OCI-LY7 (cell line): ENCODE results near the gene ZNF407. TPM values are rescaled to one million over a fixed set of nuclear protein-coding genes. Genes with fewer than 3 reads are reported as not detected.

Source experiments
- BruUV-seq: library from RNA; stranded (reverse); fragments of 400-500 nt; replicated peaks from 2 replicates; lab custom pipeline; 2021; lab: Mats Ljungman, UMichigan
- CTCF ChIA-PET: fragments of 300-600 bp; sonication (Branson Sonifier 250); formaldehyde crosslinking; loops from one replicate; lab custom pipeline; 2022; ENCODE audit warnings: antibody characterized with exemption; ENCODE audit not compliant: unreplicated experiment; lab: Charles Lee
- POLR2A ChIA-PET: fragments of 300-600 bp; sonication (Branson Sonifier 250); formaldehyde crosslinking; loops from one replicate; lab custom pipeline; 2022; ENCODE audit warnings: antibody characterized with exemption; lab: Charles Lee
- DNase-seq: peaks from one replicate; pipeline ENCODE4 v3.0.0-alpha.2; 2015; ENCODE audit warnings: low spot score
- H2AFZ ChIP-seq: fragments of 200-600 bp; sonication (generic), shearing (Covaris generic); 2 replicates; pipeline ENCODE4 v1.6.1; 2014; ENCODE audit warnings: mild to moderate bottlenecking, antibody characterized with exemption, low read length, moderate library complexity
- H3K27ac ChIP-seq: fragments of 200-600 bp; sonication (generic); 2 replicates; pipeline ENCODE4 v1.5.1; 2014; ENCODE audit warnings: mixed run types, low read depth, mild to moderate bottlenecking, moderate library complexity, low read length, inconsistent platforms; ENCODE audit not compliant: poor library complexity, severe bottlenecking
- H3K36me3 ChIP-seq: fragments of 200-600 bp; sonication (generic); 2 replicates; pipeline ENCODE4 v1.6.1; 2014; ENCODE audit warnings: mild to moderate bottlenecking, antibody characterized with exemption, low read length, moderate library complexity, mixed read lengths; ENCODE audit not compliant: insufficient read depth
- H3K4me1 ChIP-seq: fragments of 200-600 bp; sonication (generic); 2 replicates; pipeline ENCODE4 v1.5.1; 2014; ENCODE audit warnings: mild to moderate bottlenecking, low read length; ENCODE audit not compliant: insufficient read depth, poor library complexity, severe bottlenecking
- H3K4me2 ChIP-seq: fragments of 200-600 bp; sonication (generic); 2 replicates; pipeline ENCODE4 v1.6.1; 2014; ENCODE audit warnings: mild to moderate bottlenecking, low read length
- H3K4me3 ChIP-seq: fragments of 200-600 bp; sonication (generic); 2 replicates; pipeline ENCODE4 v1.5.1; 2014; ENCODE audit warnings: mild to moderate bottlenecking, low read depth, low read length; ENCODE audit not compliant: poor library complexity, severe bottlenecking
- H3K79me2 ChIP-seq: fragments of 200-600 bp; sonication (generic); 2 replicates; pipeline ENCODE4 v1.6.1; 2016; ENCODE audit warnings: low read depth, mild to moderate bottlenecking, low read length, moderate library complexity, mixed read lengths; ENCODE audit not compliant: insufficient read depth
- H3K9me2 ChIP-seq: fragments of 200-600 bp; sonication (generic); 2 replicates; pipeline ENCODE4 v1.6.1; 2016; ENCODE audit warnings: mild to moderate bottlenecking, low read length, mixed read lengths; ENCODE audit not compliant: insufficient read depth
- H3K9me3 ChIP-seq: fragments of 200-600 bp; sonication (generic); 2 replicates; pipeline ENCODE4 v1.6.1; 2014; ENCODE audit warnings: mild to moderate bottlenecking, mixed run types, low read length, mixed read lengths
- H4K20me1 ChIP-seq: fragments of 200-600 bp; sonication (generic); 2 replicates; pipeline ENCODE4 v1.6.1; 2014; ENCODE audit warnings: mild to moderate bottlenecking, antibody characterized with exemption, low read length, moderate library complexity, mixed read lengths; ENCODE audit not compliant: insufficient read depth
- CTCF ChIP-seq: fragments of 200-600 bp; sonication (generic); conservative IDR thresholded peaks from 2 replicates; pipeline ENCODE4 v1.5.1; 2014; ENCODE audit warnings: mild to moderate bottlenecking, antibody characterized with exemption, low read length, moderate library complexity, mixed read lengths
- EZH2phosphoT487 ChIP-seq: fragments of 200-600 bp; sonication (generic); IDR thresholded peaks from 2 replicates; pipeline ENCODE4 v1.6.1; 2018; ENCODE audit warnings: low read depth, borderline replicate concordance, mild to moderate bottlenecking, mixed run types, antibody characterized with exemption, low read length, moderate library complexity, mixed read lengths
- intact Hi-C: fragments of 100-400 bp; cut with micrococcal nuclease; formaldehyde crosslinking; loops from one replicate; pipeline ENCODE4 v1.10.0; 2022; ENCODE audit not compliant: unreplicated experiment
- total RNA-seq, 2 experiments: library from RNA; depleted of rRNA in 1 of 2; stranded (reverse); fragments of >200 nt in 1 of 2; shearing (Covaris generic) in 1 of 2; gene quantifications; 2 replicates each; pipeline ENCODE4 v1.2.3, GENCODE V29; 2014 to 2022

The ZNF407 gene
- total RNA-seq, 2 experiments from 2014 or later = 8.9 to 11.9 TPM

GRCh38 chr18:74828200-74828599 is 230.5 kb downstream of the ZNF407 start:
- H3K36me3 ChIP-seq = no peaks in the 10 kb centered on the region
- no peaks in the 10 kb centered on the region for H4K20me1 ChIP-seq
- H3K4me2 ChIP-seq = no peak overlapping the region
- POLR2A ChIA-PET = no interaction called here
- no peaks in the 10 kb centered on the region for H3K9me2 ChIP-seq
- no peaks in the 10 kb centered on the region for H3K9me3 ChIP-seq
- no peak overlapping the region for H3K27ac ChIP-seq
- CTCF ChIA-PET = no interaction called here
- TF ChIP-seq CTCF (no peak), EZH2phosphoT487 (no peak)
- H3K79me2 ChIP-seq = no peaks in the 10 kb centered on the region
- no peak for DNase-seq
- no TSS peak for BruUV-seq
- intact Hi-C loops = no loop called here
- H3K4me1 ChIP-seq = no peaks in the 10 kb centered on the region
- no peak overlapping the region for H3K4me3 ChIP-seq
- H2AFZ ChIP-seq = no peak overlapping the region

- no peak overlapping the region for H3K27ac ChIP-seq
- H3K9me2 ChIP-seq = no peaks in the 10 kb centered on the region
- H3K4me3 ChIP-seq = no peak overlapping the region
- DNase-seq = no peak
- no peaks in the 10 kb centered on the region for H3K36me3 ChIP-seq
- no TSS peak for BruUV-seq
- no peak for TF ChIP-seq EZH2phosphoT487
- no peak for TF ChIP-seq CTCF
- intact Hi-C loops = no loop called here
- POLR2A ChIA-PET = no interaction called here
- H2AFZ ChIP-seq = no peak overlapping the region
- H3K4me2 ChIP-seq = no peak overlapping the region
- CTCF ChIA-PET = no interaction called here
- H3K79me2 ChIP-seq = no peaks in the 10 kb centered on the region
- no peaks in the 10 kb centered on the region for H3K9me3 ChIP-seq
- H4K20me1 ChIP-seq = no peaks in the 10 kb centered on the region
- no peaks in the 10 kb centered on the region for H3K4me1 ChIP-seq
These were observed 234.0 kb downstream of the ZNF407 start for GRCh38 chr18:74831571-74832250.

- no peak for DNase-seq
- Histone ChIP-seq H3K9me3 (no peaks in the 10 kb centered on the region), H2AFZ (no peak overlapping the region), H4K20me1 (no peaks in the 10 kb centered on the region), H3K4me2 (no peak overlapping the region), H3K4me1 (no peaks in the 10 kb centered on the region), H3K36me3 (no peaks in the 10 kb centered on the region), H3K9me2 (no peaks in the 10 kb centered on the region), H3K27ac (no peak overlapping the region), H3K79me2 (no peaks in the 10 kb centered on the region), H3K4me3 (no peak overlapping the region)
- intact Hi-C loops = no loop called here
- no peak for TF ChIP-seq EZH2phosphoT487
- TF ChIP-seq CTCF = no peak
- no TSS peak for BruUV-seq
- ChIA-PET POLR2A (interaction anchor here (0.7 kb wide), 1 partner anchor 53 kb away, joined by 4 read pairs; no protein-coding TSS in a partner anchor), CTCF (no interaction called here)
These were observed 234.7 kb downstream of the ZNF407 start for GRCh38 chr18:74832381-74832780.
